Measurements from ENCODE around the gene TCN2. TPM values are rescaled to one million over a fixed set of nuclear protein-coding genes. Genes with fewer than 3 reads are reported as not detected.

The TCN2 gene
- total and polyA plus RNA-seq, 10 of the 15 experiments (the other 5 are each of a cell fraction or from before 2014, with no cell fraction given): 5.4 to 21.8 (median 11.0) TPM

GRCh38 chr22:30580896-30581295 is 26.1 kb upstream of the TCN2 start (continued):
- no peak for TF ChIP-seq ZBTB11 (CRISPR knock-in tag; IDR thresholded peaks at IDR 0.05)
- TF ChIP-seq MAX (IDR thresholded peaks at IDR 0.05; ENCODE audit: low read depth, low read length): no peak
- no peak for TF ChIP-seq ZNF622 (IDR thresholded peaks at IDR 0.05)

- no peak for FAIRE-seq
- H3K27ac ChIP-seq (ENCODE audit: control insufficient read depth, insufficient read depth): no peak overlapping the region
- WGBS (ENCODE audit: insufficient coverage, insufficient replicate concordance, low lambda C conversion rate, missing lambda C conversion rate): 99% methylated on average over 6 of the region's 6 CpGs
- H3K4me3 ChIP-seq: no peak overlapping the region
- no peak for DNase-seq (ENCODE audit: low read depth, low spot score)
- H3K9me3 ChIP-seq (replicated peaks; ENCODE audit: control insufficient read depth, insufficient read depth, low read length): no peaks in the 10 kb centered on the region
- no peak overlapping the region for H2AFZ ChIP-seq (ENCODE audit: control insufficient read depth, low read depth, low read length)
- peaks cover 34 to 68% of the 10 kb centered on the region in 2 experiments for H3K36me3 ChIP-seq (ENCODE audit: control insufficient read depth in 2 of 2, insufficient read depth in 2 of 2, low read length in 1 of 2)
- BruUV-seq (replicated peaks): no TSS peak
- H3K4me1 ChIP-seq (ENCODE audit: control insufficient read depth, insufficient read depth, low read length): no peaks in the 10 kb centered on the region
- in situ Hi-C loops (cut with MboI): no loop called here
- no peaks in the 10 kb centered on the region for H4K20me1 ChIP-seq (ENCODE audit: control insufficient read depth, insufficient read depth)
- ChIA-PET RAD21 (ENCODE audit: unreplicated experiment) (interaction anchor here (0.5 kb wide), 1 partner anchor 25 kb away, joined by 3 read pairs; the partner anchor contains the start of gene TCN2), SMC1A (ENCODE audit: uncharacterized antibody, unreplicated experiment) (no interaction called here), POLR2A (interaction anchor here (0.5 kb wide), 1 partner anchor 63 kb away, joined by 3 read pairs; no protein-coding TSS in a partner anchor), CTCF (no interaction called here)
- intact Hi-C loops (cut with micrococcal nuclease; ENCODE audit: unreplicated experiment): no loop called here
- H3K9ac ChIP-seq (ENCODE audit: control insufficient read depth, insufficient read depth, low read length): no peak overlapping the region
- no peaks in the 10 kb centered on the region for H3K79me2 ChIP-seq (ENCODE audit: control insufficient read depth, insufficient read depth, low read length)
- ATAC-seq: no peak
- no peaks in the 10 kb centered on the region for H3K27me3 ChIP-seq (replicated peaks in 1 of 2; ENCODE audit: control insufficient read depth in 2 of 2, insufficient read depth in 2 of 2, low read length in 1 of 2)
- no peak overlapping the region for H3K4me2 ChIP-seq (ENCODE audit: control insufficient read depth, insufficient read depth)
- TF ChIP-seq TBL1XR1 (IDR thresholded peaks at IDR 0.05; ENCODE audit: low read depth, low read length): no peak
- TF ChIP-seq PBX3 (IDR thresholded peaks at IDR 0.05; ENCODE audit: insufficient replicate concordance, low read depth, low read length): no peak
- TF ChIP-seq TCF7 (IDR thresholded peaks at IDR 0.05; ENCODE audit: borderline replicate concordance): no peak
- TF ChIP-seq ZSCAN29 (IDR thresholded peaks at IDR 0.05): no peak
- no peak for TF ChIP-seq SREBF2 (IDR thresholded peaks at IDR 0.05; ENCODE audit: low read length)
- TF ChIP-seq E4F1 (IDR thresholded peaks at IDR 0.05; ENCODE audit: borderline replicate concordance, partially characterized antibody): no peak
- TF ChIP-seq GABPA (IDR thresholded peaks at IDR 0.05; ENCODE audit: low read depth): no peak
- no peak for TF ChIP-seq MLLT1 (IDR thresholded peaks at IDR 0.05)
- TF ChIP-seq RELB (IDR thresholded peaks at IDR 0.05; ENCODE audit: low read depth): no peak
These were observed 24.9 kb upstream of the TCN2 start for GRCh38 chr22:30582051-30582450.

Data from GM12878 (cell line).